GM18907 (cell line): ENCODE data around the gene CCDC66.
"Not testable (repeated sequence)": the region's sequence is repeated elsewhere in the genome, so short reads cannot be mapped to it uniquely, and the experiment has no call there.

Experiments
- ATAC-seq: cut with Tn5 transposase; IDR thresholded peaks from one replicate; pipeline ENCODE4 v1.9.1; 2021; ENCODE audit warnings: mild to moderate bottlenecking, moderate library complexity; ENCODE audit not compliant: unreplicated experiment

Gene CCDC66

DNA sequence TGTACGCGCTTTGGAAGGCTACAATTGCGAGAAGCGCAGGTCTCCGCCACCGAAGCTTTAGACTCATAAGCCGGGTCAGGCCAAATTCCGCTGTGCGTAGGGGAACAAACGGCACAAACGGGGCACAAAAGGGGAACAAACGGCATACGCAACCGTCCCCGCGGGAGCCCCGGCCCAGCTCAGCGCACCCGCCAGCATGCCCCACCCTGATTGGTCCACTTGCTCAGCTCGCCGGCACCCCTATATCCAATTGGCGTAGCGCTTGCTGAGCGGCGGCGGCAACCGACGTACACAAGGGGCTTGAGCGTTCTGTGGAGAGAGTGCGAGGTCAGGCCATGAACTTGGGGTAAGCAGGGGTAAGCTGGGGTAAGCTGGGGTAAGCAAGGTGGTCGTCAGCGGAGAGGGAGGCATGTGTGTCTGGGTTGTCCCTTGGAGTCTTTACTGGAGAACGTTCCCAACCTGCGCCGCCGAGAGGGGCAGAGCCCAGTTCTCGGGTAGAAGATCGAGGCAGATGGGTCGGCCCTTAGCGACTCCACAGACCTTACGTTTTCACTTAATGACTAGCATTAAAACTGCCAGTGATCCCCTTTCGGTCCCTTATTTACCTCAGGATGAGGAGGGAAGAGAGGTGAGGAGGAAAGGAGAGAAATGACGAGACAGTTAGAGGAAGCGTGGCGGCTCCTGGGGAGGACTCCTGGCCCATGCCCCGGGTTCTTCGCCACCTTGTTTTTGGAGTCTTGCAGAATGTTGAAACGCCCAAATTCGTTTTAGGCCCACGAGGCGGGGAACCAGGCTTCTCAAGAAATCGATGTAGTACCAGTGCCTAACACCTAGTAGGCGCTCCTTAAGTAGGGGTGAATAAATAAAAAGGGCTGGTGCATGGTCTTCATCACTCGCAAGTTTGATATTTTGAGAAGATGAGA, at the start of gene CCDC66:
Gene CCDC66 (plus strand): TSS at position 268 of the 923 bp plus-strand sequence. CDS start 68 bp downstream, at position 336.
- peak; percentile 100 for ATAC-seq

DNA sequence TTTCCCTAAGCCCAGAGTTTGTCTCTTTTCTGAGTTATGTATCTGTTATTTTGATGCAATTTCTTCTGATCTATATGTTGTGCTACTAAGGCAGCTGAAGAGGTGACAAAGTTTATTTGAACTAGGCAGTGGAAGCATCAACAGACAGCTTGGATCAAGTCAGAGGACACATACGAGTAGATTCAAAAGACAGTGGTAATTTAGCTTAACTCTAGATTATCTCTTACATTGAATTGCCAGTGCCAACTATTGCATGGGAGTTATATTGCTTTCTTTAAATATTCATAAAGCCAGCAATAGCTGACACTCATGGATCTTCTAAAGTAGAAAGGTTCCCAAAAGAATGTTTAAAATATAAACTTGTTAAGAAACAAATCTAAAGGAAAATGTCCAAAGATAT, 37.3 kb upstream of the CCDC66 start:
- no peak for ATAC-seq

DNA sequence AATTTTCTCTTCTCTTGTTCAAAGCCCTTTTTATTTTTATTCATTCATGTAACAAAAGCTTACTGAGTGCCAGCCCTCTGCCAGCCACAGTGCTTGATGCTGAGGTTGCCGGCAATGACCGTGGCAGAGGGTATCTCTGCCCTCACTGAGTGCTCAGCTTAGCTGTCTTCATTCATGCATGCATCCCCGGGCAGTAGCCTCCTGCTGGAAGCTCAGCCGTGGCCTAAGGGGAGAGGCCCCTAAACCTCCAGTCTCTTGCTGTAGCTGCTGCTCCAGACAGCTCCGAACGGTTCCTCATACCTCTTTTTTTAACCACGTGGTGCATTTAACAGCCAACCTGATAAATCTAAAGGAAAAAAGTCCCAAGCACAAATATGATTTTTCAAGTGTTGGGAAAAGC, 34.6 kb upstream of the CCDC66 start:
- ATAC-seq = no peak

DNA sequence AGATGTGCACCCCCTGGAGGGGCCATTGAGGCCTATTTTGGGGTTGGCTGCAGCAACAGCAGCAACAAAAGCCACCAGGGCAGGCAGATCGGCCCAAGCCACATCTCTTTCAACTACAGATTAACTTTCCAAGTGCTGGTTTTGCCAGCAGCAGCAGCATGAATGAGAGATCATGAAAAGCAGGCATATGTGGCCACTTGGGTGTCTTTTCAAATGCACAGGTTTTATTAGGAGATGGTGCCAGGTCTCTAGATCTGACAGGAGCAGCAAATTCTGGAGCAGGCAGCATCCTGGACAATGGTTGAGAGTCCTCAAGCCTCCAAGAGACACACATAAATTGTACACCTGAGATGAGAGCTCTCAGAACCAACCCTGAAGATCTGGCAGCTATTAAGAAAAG, 31.7 kb upstream of the CCDC66 start:
- no peak for ATAC-seq

DNA sequence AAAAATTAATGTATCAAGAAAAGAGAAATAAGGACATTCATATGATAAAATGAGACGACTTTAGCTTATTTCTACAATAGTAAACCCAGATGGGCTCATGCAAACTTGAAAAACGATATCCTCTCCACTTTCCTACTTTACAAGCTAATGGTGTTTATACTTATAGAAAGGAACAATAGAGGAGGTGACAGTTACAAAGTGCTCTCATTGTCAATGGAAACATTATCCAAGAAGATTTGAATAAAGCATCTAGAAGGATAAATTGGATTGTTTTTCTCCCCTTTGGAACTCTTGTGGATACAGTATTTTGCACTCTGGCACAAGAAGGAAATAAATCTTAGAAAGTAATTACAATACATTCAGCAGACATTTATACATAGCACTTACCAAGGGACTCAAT, 20.2 kb upstream of the CCDC66 start:
- ATAC-seq = no peak

DNA sequence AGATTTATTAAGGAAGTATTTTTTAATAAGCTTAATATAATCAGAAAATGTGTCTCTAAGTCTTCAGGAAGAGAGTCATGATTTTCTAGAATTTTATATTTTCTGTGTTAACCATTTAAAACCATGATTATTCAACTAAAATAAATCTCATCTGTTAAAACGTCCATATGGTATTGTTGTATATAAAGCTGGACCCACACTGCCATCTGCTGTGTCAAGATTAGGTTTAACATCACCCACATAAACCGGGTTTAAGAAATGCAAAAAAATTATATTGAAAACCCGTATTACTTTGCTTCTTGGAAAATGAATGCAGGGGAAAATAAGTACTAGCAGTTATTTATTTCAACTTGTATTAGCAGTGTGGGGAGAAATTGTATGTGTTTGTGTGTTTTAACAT, 9.5 kb upstream of the CCDC66 start:
- ATAC-seq = no peak

DNA sequence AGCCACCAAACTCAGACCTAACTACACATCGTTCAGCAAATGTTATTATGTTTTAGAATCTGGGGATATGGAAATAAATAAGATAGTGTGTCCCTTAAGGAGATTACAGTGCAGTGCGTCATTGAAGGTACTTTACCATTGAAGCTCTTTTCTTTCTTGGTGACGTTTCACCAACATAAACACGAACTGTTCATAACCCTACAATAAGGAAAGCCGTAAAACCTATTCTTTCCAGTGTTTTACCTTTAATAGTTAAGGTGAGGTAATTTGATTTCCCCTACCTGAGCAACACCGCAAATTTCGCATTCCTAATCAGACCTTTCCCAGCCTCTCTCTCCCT, 826 bp downstream of the CCDC66 start:
- ATAC-seq = no peak

DNA sequence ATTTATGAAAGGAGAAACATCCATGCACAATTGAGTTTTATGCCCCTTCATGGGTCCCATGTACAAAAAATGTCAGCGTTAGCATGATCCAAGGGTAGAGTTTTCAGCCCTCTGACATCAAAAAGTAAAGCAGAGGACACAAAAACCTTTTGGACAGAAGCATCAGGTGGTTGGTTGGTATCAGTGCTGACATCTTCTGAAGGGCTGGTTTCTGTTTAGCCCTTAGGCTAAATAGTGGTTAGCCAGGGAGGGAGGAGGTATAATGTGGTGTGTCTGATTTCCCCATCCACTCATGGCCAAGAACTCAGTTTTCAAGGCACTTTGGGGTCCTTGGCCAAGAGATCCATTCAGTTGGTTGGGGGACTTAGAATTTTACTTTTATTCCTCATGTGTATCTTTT, 16.5 kb downstream of the CCDC66 start:
- ATAC-seq = no peak

DNA sequence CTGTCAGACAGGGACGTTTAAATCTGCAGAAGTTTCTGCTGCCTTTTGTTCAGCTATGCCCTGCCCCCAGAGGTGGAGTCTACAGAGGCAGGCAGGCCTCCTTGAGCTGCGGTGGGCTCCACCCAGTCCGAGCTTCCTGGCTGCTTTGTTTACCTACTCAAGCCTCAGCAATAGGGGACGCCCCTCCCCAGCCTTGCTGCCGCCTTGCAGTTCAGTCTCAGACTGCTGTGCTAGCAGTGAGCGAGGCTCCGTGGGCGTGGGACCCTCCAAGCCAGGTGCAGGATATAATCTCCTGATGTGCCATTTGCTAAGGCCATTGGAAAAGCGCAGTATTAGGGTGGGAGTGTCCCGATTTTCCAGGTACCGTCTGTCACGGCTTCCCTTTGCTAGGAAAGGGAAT, 25.0 kb downstream of the CCDC66 start:
- not testable (repeated sequence) for ATAC-seq

DNA sequence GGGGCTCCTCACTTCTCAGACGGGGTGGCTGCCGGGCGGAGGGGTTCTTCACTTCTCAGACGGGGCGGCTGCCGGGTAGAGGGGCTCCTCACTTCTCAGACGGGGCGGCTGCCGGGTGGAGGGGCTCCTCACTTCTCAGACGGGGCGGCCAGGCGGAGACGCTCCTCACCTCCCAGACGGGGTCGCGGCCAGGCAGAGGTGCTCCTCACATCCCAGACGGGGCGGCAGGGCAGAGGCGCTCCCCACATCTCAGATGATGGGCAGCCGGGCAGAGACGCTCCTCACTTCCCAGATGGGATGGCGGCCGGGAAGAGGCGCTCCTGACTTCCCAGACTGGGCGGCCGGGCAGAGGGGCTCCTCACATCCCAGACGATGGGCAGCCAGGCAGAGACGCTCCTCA, 27.3 kb downstream of the CCDC66 start:
- ATAC-seq = not testable (repeated sequence)

DNA sequence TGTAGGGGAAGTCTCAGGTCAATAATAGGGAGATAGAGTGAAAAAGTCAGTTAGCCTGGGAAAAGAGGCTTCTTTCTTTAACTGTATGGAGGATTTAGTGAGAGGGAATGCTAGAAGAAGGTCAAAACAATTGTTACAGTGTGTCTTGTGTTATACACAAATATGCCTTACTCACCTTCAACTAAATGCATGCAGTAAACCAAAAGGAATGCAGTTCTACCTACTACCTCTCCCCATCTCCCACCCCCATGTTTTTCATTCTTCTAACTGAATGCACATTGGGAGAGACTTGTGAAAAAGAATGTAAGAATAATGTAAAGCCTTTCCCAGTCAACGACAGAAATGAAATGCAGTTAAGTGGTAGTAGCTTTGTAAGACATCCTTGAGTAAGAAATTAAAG, 33.8 kb downstream of the CCDC66 start:
- ATAC-seq = no peak

DNA sequence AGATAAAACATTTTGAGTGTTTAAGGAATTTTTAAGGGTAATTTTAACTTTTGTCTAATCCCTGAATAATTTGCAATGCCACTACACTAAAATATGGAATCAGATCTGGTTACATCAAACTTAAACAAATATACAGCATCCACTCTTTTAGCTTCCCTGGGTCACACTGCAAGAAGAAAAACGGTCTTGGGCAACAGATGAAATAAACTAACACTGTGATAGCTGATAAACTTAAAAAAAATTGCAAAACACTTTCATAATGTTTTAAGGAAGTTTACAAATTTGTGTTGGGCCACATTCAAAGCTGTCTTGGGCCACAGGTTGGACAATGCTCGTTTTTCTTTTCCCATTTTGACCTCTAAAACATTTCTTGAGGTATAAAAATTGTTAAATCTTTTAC, 34.3 kb downstream of the CCDC66 start:
- ATAC-seq = no peak

DNA sequence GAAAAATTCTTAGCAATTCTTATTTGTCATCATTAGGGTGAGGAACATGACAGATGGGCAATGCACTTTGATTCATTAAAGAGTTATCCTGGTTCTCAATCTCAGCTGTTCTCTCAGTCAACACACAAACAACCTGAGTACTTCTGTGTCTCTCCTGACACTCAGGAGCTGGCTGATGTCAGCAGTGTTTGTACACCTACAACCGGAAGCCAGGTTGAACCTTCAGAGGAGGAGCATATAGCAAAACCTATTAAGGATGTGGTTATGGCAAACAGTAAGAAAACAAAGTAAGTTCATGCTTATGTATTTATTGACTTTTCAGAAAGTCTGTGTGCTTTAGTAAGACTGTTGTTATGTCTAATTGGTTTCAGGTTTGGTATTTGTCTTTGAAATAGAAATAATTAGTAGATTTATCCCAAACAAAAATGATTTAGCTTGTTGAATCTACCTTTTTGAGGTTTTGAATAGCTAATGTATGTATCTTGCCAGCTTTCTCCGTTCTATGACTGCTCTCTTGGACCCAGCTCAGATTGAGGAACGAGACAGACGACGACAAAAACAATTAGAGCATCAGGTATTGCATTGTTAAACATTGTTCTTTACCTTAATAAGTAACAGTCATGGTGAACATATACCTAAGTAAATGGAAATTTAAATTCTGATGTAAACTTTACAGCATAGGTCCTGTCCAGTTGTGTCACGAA, 36.6 kb downstream of the CCDC66 start:
- no peak for ATAC-seq

DNA sequence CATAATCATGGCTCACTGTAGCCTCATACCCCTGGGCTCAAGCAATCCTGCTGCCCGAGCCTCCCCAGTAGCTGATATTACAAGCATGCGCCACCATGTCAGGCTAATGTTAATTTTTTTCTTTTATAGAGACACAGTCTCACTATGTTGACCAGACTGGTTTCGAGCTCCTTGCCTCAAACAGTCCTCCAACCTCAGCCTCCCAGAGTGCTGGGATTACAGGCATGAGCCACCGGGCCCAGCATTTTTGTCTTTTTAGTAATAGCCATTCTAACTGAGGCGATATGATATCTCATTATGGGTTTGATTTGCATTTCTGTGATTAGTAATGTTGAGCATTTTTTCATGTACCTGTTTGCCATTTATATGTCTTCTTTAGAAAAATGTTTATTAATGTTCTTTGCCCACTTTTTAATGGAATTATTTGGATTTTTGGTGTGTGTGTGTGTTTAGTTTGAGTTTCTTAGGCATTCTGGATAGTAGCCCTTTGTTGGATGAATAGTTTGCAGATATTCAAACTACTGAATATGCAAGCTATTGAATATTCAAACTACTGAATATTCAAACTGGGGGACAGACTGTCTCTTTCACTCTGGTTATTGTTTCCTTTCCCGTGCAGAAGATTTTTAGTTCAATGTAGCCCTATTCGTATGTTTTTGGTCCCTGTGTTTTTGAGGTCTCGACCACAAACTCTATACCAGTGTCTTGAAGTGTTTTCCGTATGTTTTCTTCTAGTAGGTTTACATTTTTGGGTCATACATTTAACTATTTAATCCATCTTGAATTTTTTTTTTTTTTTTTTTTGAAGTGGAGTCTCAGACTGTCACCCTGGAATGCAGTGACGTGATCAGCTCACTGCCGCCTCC, 39.2 kb downstream of the CCDC66 start:
- no peak for ATAC-seq

DNA sequence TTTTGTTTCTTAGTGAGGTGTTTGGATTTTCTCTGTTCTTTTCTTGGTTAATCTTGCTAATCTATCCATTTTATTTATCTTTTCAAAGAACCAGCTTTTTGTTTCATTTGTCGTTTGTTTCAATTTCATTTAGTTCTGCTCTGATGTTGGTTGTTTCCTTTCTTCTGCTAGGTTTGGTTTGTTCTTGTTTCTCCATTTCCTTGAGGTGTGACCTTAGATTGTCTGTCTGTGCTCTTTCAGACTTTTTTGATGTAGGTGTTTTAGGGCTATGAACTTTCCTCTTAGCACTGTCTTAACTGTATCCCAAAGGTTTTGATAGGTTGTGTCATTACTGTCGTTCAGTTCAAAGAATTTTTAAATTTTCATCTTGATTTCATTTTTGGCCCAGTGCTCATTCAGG, 51.5 kb downstream of the CCDC66 start:
- ATAC-seq = not testable (repeated sequence)

DNA sequence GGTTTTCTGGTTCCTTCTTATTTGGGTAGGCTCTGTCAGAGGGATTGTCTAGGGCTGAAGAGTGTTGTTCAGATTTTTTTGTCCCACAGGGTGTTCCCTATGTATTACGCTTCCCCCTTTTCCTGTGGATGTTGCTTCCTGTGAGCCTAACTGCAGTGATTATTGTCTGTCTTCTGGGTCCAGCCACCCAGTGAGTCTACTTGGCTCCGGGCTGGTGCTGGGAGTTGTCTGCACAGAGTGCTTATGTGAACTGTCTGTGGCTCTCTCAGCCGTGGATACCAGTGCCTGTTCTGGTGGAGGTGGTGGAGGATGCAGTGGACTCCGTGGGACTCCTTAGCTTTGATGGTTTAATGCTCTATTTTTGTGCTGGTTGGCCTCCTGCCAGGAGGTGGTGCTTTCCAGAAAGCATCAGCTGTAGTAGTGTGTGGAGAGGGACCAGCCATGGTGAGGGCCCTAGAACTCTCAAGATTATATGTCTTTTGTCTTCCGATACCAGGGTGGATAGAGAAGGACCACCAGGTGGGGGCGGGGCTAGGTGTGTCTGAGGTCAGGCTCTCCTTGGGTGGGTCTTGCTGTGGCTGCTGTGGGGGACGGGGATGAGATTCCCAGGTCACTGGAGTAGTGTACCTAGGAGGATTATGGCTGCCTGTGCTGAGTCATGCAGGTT, 53.8 kb downstream of the CCDC66 start:
- ATAC-seq = no peak

DNA sequence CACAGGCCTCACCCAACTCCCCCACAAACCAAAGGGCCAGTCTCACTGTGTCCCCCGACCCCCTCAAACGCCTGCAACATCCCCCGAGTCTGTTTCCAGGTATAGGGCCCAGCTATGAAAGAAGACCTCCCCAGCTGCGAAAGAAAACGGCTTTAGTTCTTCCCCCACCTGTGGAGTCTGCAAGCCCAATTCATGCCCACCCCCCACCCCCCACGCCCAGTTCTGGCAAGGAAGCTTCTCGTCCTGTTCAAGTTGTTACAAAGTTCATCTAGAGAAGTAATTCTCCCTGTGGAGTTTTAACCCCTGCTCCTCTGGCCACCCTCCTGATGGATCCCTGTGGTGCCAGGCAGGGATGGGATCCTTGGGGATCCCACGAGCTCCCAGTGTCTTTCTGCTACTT, 54.4 kb downstream of the CCDC66 start:
- no peak for ATAC-seq

DNA sequence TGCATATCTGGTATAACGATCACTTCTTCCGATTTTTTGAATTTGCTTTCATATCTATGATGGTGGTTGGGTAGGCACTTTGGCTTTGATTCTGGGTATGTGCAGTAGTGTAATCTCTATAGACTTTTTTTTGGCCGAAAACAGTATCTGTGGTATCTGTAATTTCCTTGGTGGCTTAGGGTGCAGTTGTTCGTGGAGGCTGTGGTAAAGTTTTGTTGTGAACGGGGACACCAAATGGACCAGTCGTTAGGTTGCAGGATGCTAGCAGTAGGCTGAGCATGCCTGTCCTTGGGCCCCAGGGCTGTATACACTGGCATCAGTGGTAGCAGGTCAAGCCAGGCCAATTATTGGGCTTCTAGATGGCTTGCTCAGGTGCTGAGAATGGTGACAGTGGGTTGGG, 55.2 kb downstream of the CCDC66 start:
- ATAC-seq = no peak

DNA sequence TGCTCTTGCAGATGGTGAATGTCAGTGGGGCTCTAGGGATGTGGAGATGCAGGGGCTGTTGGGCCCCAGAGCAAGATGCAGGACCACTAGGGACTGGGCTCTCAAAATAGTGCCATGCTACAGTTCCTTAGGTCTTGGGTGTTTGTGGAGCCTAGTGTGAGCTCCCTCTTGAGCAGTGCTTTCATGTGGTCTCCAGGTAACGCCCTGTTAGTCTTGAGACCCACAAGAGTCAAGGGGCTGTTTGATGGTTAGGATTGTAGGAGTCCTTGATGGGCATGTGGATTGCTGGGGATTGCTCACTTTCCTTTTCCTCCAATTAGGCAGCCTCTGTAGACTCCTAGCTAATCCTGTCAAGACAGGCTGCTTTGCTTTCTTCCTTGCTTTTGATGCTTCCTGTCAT, 56.0 kb downstream of the CCDC66 start:
- no peak for ATAC-seq

DNA sequence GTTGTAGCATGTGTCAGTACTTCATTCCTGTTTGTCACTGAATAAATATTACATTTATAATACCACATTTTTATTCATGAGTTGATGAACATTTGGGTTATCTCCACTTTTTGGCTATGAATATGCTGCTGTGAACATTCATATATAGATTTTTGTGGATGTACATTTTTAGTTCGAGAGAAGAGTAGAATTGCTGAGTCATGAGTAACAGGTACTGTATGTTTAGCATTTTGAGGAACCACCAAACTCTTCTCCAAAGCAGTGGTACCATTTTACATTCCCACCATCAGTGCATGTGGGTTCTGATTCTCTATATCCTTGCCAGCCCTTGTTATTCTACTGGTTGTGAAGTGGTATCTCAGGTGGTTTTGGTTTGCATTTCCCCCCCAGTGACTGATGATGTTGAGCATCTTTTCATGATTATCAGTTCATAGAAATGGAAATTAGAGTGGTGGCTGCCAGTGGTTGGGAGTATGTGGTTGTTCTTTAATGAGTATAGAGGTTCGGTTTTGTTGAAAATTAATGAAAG, 59.6 kb downstream of the CCDC66 start:
- ATAC-seq = no peak

DNA sequence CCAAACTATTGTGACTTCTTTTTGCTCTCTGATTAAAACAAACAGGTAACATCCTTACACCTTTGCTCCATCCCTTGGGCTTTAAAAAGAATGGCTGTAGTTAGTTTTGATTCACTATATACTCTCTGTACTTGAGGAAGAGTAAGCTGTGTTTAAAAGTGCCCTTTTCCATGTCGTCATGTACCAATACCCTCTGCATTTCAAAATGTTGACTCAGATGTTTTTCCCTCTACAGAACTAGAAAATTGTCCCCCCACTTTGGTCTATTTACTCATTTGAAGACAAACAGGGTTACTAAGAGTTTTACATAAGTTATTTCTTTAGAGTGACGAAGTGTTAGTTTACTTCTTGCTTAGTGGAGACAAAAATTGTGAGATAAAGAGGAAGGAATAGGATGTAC, 63.4 kb downstream of the CCDC66 start:
- ATAC-seq = no peak
